Hepatocyte (in vitro differentiated cells): Measurements from ENCODE around the gene CHD5. TPM values are rescaled to one million over a fixed set of nuclear protein-coding genes. Genes with fewer than 3 reads are reported as not detected.

Experiments
- DNase-seq: peaks from one replicate; pipeline ENCODE4 v3.0.0-alpha.2; 2016; ENCODE audit warnings: low spot score
- H2AFZ ChIP-seq: fragments of 200-600 bp; sonication (generic); 2 replicates; pipeline ENCODE4 v1.6.0; 2016; ENCODE audit warnings: antibody characterized with exemption, mild to moderate bottlenecking
- H3K27ac ChIP-seq: fragments of 200-600 bp; sonication (generic); 2 replicates; pipeline ENCODE4 v1.5.1; 2016; ENCODE audit warnings: mild to moderate bottlenecking
- H3K27me3 ChIP-seq: fragments of 200-600 bp; sonication (generic); 2 replicates; pipeline ENCODE4 v1.6.1; 2016
- H3K36me3 ChIP-seq: fragments of 200-600 bp; sonication (generic); replicated peaks from 2 replicates; pipeline ENCODE4 v1.5.1; 2016; ENCODE audit warnings: low read depth; ENCODE audit not compliant: insufficient read depth
- H3K4me1 ChIP-seq: fragments of 200-600 bp; sonication (generic); 2 replicates; pipeline ENCODE4 v1.5.1; 2016; ENCODE audit warnings: mild to moderate bottlenecking, moderate library complexity; ENCODE audit not compliant: insufficient read depth
- H3K4me2 ChIP-seq: fragments of 200-600 bp; sonication (generic); 2 replicates; pipeline ENCODE4 v1.6.0; 2016
- H3K4me3 ChIP-seq: fragments of 200-600 bp; sonication (generic); 2 replicates; pipeline ENCODE4 v1.5.1; 2016; ENCODE audit warnings: mild to moderate bottlenecking
- H3K79me2 ChIP-seq: fragments of 200-600 bp; sonication (generic); 2 replicates; pipeline ENCODE4 v1.6.0; 2017; ENCODE audit warnings: mild to moderate bottlenecking
- H3K9me2 ChIP-seq: fragments of 200-600 bp; sonication (generic); replicated peaks from 2 replicates; pipeline ENCODE4 v1.6.0; 2017; ENCODE audit warnings: mild to moderate bottlenecking; ENCODE audit not compliant: insufficient read depth
- H3K9me3 ChIP-seq: fragments of 200-600 bp; sonication (generic); 2 replicates; pipeline ENCODE4 v1.5.1; 2016; ENCODE audit warnings: low read depth, mild to moderate bottlenecking
- H4K20me1 ChIP-seq: fragments of 200-600 bp; sonication (generic); 2 replicates; pipeline ENCODE4 v1.6.0; 2016; ENCODE audit warnings: mild to moderate bottlenecking; ENCODE audit not compliant: insufficient read depth, poor library complexity, severe bottlenecking
- EZH2 ChIP-seq: fragments of 200-600 bp; sonication (generic); IDR thresholded peaks from 2 replicates; pipeline ENCODE4 v1.6.1; 2016; ENCODE audit warnings: antibody characterized with exemption, mild to moderate bottlenecking, borderline replicate concordance
- EZH2phosphoT487 ChIP-seq: fragments of 200-600 bp; sonication (generic); IDR thresholded peaks from one replicate; pipeline ENCODE4 v1.6.1; 2018; ENCODE audit warnings: antibody characterized with exemption, mild to moderate bottlenecking, low read depth, moderate library complexity; ENCODE audit not compliant: unreplicated experiment, severe bottlenecking
- WGBS: methylation state at CpG from one replicate; pipeline ENCODE4 v1.1.6; 2016; ENCODE audit warnings: low lambda C conversion rate; ENCODE audit errors: missing lambda C conversion rate; 5-methylcytosine and 5-hydroxymethylcytosine counted together
- polyA plus RNA-seq: library from polyadenylated mRNA; unstranded; fragments of >200 nt; fragmentation: Nextera tagmentation; extraction: Ambion mirVana; gene quantifications from 2 replicates; pipeline ENCODE4 v1.2.1, GENCODE V29; 2016
- total RNA-seq: library from RNA; depleted of rRNA; stranded (reverse); fragments of >200 nt; gene quantifications from 2 replicates; pipeline ENCODE4 v1.2.3, GENCODE V29; 2014
- TF ChIP-seq, protein P1 (sequence below): fragments of 200-600 bp; sonication (generic); IDR thresholded peaks from 2 replicates; pipeline ENCODE4 v1.5.1; 2016; ENCODE audit warnings: antibody characterized with exemption, mild to moderate bottlenecking; ENCODE audit not compliant: poor library complexity

The CHD5 gene
- total and polyA plus RNA-seq, 2 experiments from 2014 or later = 0.13 TPM; not detected in 1

GRCh38 chr1:6150006-6150938 is 29.8 kb downstream of the CHD5 start:
- H3K27ac ChIP-seq = no peak overlapping the region
- no peaks in the 10 kb centered on the region for H3K79me2 ChIP-seq
- DNase-seq = no peak
- WGBS = 92% methylated on average over 11 of the region's 11 CpGs
- H2AFZ ChIP-seq = no peak overlapping the region
- H3K9me2 ChIP-seq = no peaks in the 10 kb centered on the region
- TF ChIP-seq EZH2 (no peak), EZH2phosphoT487 (no peak)
- TF ChIP-seq, protein P1, sequence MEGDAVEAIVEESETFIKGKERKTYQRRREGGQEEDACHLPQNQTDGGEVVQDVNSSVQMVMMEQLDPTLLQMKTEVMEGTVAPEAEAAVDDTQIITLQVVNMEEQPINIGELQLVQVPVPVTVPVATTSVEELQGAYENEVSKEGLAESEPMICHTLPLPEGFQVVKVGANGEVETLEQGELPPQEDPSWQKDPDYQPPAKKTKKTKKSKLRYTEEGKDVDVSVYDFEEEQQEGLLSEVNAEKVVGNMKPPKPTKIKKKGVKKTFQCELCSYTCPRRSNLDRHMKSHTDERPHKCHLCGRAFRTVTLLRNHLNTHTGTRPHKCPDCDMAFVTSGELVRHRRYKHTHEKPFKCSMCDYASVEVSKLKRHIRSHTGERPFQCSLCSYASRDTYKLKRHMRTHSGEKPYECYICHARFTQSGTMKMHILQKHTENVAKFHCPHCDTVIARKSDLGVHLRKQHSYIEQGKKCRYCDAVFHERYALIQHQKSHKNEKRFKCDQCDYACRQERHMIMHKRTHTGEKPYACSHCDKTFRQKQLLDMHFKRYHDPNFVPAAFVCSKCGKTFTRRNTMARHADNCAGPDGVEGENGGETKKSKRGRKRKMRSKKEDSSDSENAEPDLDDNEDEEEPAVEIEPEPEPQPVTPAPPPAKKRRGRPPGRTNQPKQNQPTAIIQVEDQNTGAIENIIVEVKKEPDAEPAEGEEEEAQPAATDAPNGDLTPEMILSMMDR = no peak
- no peak overlapping the region for H3K4me3 ChIP-seq
- H3K36me3 ChIP-seq = no peaks in the 10 kb centered on the region
- peaks cover 3% of the 10 kb centered on the region for H3K4me1 ChIP-seq
- no peaks in the 10 kb centered on the region for H3K9me3 ChIP-seq
- no peaks in the 10 kb centered on the region for H4K20me1 ChIP-seq
- no peak overlapping the region for H3K4me2 ChIP-seq
- H3K27me3 ChIP-seq = peaks cover 17% of the 10 kb centered on the region

DNA sequence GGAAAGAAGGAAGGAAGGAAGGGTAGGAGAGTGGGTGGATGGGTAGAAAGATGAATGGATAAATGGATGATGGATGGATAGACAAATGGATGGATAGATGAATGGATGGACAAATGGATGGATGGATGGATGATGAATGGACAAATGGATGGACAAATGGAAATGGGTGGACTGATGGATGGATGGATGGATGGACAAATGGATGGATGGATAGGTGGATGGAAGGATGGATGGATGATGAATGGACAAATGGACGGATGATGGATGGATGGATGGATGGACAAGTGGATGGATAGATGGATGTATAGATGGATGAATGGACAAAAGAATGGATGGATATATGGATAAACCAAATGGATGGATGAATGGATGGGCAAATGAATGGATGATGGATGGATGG is 30.5 kb downstream of the CHD5 start:
- Histone ChIP-seq H3K9me3 (no peaks in the 10 kb centered on the region), H3K27me3 (peaks cover 17% of the 10 kb centered on the region), H3K27ac (no peak overlapping the region), H3K4me3 (no peak overlapping the region), H4K20me1 (no peaks in the 10 kb centered on the region), H3K4me1 (peaks cover 3% of the 10 kb centered on the region), H3K36me3 (no peaks in the 10 kb centered on the region), H3K79me2 (no peaks in the 10 kb centered on the region), H3K9me2 (no peaks in the 10 kb centered on the region), H2AFZ (no peak overlapping the region), H3K4me2 (no peak overlapping the region)
- TF ChIP-seq EZH2 = no peak
- no peak for TF ChIP-seq EZH2phosphoT487
- TF ChIP-seq, protein P1 = no peak
- WGBS = 90% methylated on average over 1 of the region's 1 CpG
- DNase-seq = no peak

GRCh38 chr1:6148497-6149241 is 31.5 kb downstream of the CHD5 start:
- Histone ChIP-seq H3K9me2 (no peaks in the 10 kb centered on the region), H3K27me3 (peaks cover 17% of the 10 kb centered on the region), H3K4me1 (peaks cover 3% of the 10 kb centered on the region), H2AFZ (no peak overlapping the region), H3K4me2 (peak overlapping the region; percentile 77), H4K20me1 (no peaks in the 10 kb centered on the region), H3K79me2 (no peaks in the 10 kb centered on the region), H3K27ac (no peak overlapping the region), H3K36me3 (no peaks in the 10 kb centered on the region), H3K9me3 (no peaks in the 10 kb centered on the region), H3K4me3 (no peak overlapping the region)
- TF ChIP-seq EZH2 (no peak), EZH2phosphoT487 (no peak)
- TF ChIP-seq, protein P1 = no peak
- peak; percentile 84 for DNase-seq
- 11% methylated on average over 11 of the region's 53 CpGs for WGBS
